Left ventricle myocardium superior (tissue), 1 donor: ENCODE results near the gene PCSK6. TPM values are rescaled to one million over a fixed set of nuclear protein-coding genes. Genes with fewer than 3 reads are reported as not detected.

ENCODE experiments used
- ATAC-seq: fragments of 200-7000 bp; cut with Tn5 transposase; one replicate; pipeline ENCODE4 v1.9.1; 2020; ENCODE audit warnings: mild to moderate bottlenecking, moderate library complexity
- DNase-seq: peaks from one replicate; pipeline ENCODE4 v3.0.0-alpha.2; 2020
- intact Hi-C: fragments of 100-400 bp; cut with micrococcal nuclease; formaldehyde crosslinking; loops from one replicate; pipeline ENCODE4 v1.11.0; 2022
- total RNA-seq: library from RNA; stranded (reverse); fragmentation: NEBNext Ultra II Directional; extraction: Animal tissue kit (Norgen Biotek cat#: 25700); gene quantifications from one replicate; pipeline ENCODE4 v1.2.1, GENCODE V29; 2021
- donor health status: DM: no; HTN: yes; CAD: no; lungs with severe emphysema.

The PCSK6 gene
- total RNA-seq, 1 donor from 2014 or later: 31.9 TPM

DNA sequence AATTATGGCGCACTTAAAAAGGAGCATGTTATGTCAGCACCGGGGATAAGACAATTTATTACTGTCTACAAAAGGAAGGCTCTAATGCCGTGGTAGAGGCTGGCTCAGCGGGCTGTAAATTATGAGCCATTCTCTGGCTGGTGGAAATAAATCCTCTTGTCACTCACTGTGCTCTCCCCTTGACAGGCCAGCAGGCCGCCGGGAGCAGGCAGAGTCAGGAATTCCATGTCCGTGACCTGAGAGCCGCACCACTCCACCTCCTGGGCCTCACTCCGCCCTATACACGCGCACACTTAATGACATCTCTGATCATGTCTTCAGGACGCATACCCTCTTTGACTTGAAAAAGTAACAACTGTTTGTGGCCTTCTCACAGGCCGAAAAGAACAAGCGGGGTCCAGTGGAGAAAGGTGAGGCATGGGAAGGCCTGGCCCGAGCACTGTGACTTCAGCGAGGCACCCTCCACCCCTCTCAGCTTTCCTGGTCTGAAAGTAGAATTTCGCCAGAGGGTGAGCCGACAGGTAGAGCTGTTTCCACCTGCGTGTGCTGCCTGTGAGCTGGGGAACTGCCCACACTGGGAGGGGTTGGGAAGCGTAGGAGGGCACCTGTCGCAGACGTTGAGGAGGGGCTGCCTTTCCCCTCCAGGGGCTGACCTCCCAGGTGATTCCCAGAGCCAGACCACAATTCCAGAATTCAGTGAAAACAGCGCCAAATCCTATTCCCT is 13.2 kb upstream of the PCSK6 start:
- ATAC-seq (no peak), DNase-seq (no peak)
- intact Hi-C loops: loop anchor here (10.0 kb wide), 1 partner anchor 198 kb away; no protein-coding TSS in a partner anchor

DNA sequence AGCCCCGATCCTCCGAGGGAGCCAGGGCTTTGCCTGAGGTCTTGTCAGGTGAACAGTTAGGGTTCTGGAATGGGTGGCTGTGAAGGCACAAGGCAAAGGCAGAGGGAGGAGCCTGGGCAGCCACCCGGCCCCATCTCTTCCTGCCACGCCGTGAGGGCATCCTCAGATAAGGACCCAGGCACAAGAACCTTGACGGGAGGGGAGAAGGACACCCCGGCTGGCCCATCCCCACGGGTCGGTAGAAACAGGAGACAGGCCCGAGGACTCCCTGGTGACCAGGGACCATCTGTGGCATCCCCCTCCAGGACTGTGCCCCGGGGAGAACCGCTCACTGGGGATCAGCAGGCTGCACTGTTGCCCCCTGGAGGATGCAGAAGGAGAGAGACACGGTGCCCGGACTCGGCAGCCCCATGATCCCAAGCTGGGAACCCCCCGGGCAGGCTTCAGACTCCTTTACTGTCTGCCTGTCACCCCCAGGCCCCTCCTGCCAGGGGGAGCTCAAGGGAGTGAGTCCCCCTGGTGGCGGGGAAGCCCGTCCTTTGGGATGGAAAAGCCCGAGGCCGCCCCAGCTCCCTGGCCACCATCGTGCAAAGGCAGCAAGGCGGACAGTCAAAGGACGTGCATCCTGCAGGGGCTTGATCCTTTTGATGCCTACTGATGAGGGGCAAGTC is 12.3 kb upstream of the PCSK6 start:
- intact Hi-C loops: loop anchor here (10.0 kb wide), 1 partner anchor 197 kb away; no protein-coding TSS in a partner anchor
- peak; percentile 68 for DNase-seq
- ATAC-seq: peak; percentile 56

DNA sequence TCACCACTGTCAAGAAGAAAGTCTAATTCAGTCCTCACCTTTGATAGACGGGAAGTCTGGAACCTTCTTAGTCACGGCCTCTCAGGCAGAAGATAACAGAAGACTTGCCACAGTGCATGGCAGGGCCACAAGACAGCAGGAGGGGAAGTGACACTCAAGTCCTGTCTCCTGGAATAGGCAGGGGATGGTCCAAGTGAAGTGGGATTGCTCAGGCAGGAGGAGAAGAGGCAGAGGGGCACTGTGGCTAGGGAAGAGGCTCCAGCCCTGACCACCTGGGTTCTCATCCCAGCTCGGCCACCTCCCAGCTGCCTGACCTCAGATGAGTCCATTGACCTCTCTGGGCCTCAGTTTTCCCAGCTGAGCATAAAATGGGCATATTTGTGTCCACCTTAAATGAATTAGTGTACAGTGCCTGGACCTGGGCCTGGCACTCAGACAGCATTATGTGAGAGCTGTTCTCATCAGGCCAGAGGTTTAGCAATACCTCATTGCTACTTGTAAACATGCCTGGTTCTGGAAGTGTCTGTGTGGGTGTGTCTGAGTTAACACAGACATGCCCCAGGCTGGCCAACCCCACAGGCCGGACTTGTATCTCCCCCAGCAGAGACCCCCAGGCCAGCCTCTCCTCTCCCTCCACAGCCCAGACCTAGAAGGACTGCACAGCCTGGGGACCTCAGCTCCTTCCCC is 11.5 kb upstream of the PCSK6 start:
- no peak for DNase-seq
- peak; percentile 30 for ATAC-seq
- intact Hi-C loops: loop anchor here (10.0 kb wide), 1 partner anchor 196 kb away; no protein-coding TSS in a partner anchor

DNA sequence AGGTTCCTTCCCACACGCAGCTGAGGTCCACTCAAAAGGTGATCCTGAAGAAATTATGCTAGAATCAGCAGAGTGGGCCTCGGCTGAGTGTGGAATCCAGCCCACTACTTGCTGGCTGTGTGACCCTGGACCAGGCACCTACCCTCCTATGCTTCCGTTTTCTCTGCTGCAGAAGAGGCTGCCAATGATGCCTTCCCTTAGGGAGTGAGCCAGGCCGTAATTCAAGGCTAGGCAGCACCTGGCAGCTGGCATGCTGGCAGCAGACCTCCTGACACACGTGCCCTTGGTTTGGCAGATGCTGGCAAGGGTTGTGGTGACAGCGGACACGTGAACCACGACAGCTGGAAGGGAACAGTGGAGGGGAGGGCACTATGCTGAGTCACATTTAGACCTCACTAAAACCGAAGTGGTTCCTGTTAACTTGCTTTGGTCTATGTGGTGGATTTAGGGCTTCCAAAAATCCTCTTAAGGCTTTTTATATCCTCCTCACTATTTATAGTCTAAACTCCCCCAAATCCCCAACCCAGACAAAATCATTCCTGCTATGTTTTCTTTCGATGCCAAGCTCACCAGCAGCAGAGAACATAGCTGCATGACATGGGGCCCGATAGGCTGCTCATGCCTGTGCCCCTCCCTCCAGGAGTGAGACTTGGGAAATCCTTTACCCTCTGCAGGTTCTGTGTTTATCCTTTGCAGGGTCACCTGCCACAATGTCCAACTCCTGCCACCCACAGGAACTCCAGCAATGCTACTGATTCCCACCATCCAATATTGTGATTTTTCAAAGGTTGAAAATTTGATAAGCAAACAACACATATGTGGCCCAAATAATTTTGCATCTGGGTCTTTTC is 10.6 kb upstream of the PCSK6 start:
- DNase-seq (peak; percentile 87), ATAC-seq (peak; percentile 88)
- intact Hi-C loops: loop anchor here (10.0 kb wide), 1 partner anchor 195 kb away; no protein-coding TSS in a partner anchor

DNA sequence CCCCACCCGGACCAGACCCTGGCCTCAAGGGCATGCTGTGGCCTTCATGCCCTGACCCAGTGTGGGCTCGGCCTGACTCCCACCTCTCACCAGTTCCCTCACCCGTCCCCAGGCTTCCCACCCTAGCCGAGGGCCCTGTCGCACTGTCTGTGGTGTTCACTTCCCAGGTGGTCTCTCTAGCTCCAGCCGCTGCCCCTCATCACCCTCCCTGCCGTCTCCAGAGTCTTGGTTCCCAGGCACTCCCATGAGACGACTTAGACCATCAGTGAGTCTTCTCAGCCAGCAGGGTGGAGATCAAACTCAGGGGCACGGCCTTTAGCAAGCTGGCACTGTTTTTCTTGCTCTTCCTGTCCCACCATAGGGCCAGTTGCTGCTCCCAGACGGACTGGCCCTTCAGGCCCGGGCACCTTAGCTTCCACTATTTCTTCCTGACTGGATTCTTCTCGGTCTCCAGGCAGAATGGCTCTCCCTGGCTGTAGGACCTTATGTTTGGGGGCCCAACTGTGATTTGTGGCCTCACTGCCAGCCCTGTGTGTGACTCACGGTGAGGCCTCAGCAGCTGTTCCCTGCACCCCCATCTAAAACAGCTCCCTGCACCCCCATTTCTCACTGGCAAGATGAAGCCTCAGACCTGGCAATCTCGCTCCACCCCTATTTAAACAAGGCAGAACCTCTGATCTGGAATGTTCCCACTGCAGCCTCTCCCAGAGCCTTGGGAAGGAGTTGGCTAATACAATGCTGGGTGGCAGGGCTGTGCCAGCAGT is 9.4 kb upstream of the PCSK6 start:
- ATAC-seq (no peak), DNase-seq (no peak)
- intact Hi-C loops: no loop called here

DNA sequence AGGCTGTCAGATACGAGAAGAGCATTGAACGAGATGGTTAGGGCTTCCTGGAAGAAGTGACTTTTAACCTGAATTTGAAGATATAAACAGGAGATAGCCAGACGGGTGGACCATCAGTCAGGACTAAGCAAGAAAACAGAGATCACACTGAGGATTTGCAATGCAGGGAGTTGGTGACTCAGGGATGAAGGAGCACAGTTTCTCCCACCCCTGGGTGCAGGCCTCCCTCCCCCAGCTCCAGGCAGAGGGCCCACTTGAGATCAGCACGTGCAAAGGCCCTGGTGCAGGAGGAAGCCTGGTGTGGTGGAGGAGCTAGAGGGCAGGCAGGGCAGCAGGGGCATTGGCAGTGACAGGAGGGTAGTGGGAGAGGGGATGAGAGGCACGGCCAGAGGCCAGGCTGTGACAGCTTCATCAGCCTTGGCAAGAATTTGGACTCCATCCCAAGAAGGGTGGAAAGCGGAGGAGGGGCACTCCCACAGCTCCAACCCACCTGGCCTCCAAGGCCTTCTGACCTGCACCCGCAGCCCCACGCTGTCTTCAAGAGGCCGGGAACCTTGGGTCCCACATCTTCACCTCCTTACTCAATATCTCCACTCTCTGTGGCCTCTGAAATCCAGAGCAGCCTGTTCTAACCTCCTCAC is 8.7 kb upstream of the PCSK6 start:
- no peak for ATAC-seq
- intact Hi-C loops: no loop called here
- DNase-seq: no peak

DNA sequence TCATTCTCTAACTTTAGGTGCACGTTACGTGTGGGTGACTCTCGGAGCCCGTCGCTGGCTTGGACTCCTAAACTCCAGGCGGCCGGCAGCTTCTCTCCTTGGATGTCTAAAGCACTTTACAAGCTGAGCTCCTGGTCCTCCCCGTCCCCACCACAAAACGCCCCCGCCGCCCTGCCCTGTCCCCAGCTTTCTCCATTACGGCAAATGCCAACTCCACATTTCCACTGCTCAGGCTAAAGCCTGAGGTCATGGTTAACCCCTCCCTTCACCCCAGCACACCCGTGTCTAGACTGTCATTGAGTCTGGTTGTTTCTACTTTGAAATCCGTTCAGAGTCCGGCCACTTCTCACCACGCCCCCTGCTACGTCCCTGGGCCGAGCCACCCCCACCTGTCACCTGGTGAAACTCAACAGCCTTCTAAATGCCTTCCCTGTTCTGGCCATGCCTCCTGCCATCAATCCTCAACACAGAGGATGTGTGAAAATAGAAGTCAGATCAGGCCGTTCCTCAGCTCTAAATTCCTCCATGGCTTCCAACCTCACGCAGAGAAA is 8.1 kb upstream of the PCSK6 start:
- DNase-seq (no peak), ATAC-seq (no peak)
- intact Hi-C loops: no loop called here

DNA sequence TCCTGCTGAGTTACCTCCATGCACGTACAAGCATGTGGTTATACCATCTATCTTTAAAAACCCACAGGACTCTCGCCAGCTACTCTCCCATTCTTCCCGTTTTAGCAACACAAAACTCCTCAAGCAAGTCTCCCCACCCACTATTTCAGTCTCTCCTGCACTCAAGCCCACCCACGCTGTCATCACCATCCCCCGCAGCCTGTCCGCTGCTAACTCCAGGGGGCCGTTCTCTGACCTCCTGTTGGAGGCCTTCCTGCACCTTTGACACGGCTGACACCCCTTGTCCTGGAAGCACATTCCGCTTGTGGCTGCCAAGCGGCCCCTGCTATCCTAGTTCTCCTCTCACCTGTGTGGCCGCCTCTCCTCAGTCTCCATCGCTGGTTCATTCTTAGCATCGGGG is 7.5 kb upstream of the PCSK6 start:
- intact Hi-C loops: no loop called here
- ATAC-seq: no peak
- DNase-seq: no peak

DNA sequence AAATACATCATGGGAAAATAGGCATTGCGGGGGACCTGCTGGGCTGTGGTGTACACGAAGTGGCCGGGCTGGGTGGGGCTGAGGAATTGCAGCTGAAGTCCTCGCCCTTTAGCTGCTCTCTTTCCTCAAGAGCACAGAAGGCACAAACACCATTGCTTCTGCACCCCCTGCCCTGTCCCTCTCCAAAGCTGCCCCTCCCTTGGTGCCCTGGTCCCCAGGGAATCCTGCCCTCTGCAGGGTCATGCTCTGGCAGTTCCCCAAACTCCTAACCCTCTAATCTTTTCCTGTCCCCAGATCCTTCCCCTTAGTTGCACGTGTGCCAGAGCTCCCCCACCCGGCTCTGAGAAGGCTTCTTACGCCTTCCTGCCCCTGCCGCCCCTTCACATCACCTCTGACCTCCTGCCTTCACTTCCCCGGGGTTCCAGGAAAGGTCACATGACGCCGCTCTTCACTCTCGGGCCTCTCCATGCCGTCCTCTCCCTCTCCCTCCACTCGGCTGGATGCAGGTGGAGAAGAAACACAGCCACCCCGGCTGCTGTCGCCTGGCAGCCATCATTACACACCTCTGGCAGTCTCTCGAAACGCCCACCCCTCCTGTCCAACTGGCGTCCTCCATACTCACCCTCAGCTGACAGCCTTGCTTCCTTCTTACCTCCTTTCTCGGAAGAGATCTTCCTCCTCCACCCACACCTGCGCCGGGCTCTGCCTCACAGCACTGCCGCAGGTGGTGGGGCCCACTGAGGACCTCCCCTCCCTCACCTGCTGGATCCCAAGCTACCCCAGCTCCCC is 6.9 kb upstream of the PCSK6 start:
- DNase-seq (no peak), ATAC-seq (no peak)
- intact Hi-C loops: no loop called here

DNA sequence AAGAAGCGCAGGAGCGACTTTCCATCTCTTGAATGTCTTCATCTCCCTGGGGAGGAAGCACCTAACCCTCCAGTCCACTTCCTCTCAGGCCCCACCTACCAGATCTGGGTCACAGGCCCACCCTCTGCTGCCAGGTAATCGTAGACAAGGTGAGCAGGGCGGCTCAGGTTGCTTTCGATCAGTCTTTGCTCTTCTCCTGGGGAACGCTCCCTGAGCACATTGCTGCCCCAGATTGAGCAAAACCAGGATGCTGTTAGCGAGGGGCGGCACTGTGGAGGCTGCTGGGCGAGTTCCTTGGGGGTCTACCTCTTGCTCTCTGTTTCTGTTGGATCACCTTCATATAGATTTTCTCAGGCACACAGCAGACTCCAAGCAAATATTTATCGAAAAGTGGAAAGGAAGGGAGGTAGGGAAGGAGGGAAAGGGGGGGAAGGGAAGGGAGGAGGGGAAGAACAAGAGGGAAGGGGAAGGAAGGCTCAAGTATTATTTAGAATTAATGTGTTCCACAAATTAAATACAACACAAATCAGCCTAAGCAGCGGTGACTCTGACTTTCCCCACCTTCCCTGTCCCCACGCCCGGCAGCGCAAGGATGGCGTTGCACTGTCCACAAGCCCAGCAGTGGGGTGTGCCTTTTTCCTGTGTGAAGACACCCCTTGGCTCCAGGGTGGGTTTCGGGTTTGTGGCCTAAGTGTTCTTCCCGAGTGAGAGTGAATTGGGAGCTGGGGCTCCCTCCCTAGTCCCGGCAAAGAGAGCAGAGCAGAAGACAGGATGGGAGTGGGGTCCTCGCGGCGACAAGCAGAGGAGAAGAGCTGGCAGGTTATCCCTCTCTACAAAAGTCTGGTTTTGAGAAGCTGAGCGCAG is 6.1 kb upstream of the PCSK6 start:
- ATAC-seq (no peak), DNase-seq (no peak)
- intact Hi-C loops: no loop called here

DNA sequence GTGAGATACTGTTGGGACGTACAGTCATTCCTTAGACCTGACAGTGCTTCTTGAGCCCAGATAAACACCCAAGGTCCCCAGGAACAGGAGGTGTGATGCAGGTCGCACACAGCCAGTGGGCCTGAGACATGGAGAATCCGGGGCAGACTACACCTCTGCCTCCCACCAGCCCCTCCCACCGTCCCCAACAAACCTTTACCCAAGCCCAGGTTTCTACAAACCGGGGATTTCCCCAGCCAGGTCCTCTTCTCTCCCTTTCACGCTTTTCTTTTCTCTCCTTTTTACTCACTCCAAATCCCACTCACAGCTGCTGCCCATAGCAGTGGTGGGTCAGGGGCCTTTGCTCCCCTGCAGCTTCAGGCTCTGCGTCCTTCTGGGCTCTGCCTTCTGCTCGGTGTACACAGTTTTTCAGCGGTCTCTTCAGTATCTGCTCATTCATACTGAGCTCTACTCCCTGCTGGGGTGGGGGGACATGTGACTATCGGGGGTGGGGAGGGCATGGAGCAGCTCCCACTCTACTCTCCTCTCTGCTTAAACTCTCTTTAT is 4.8 kb upstream of the PCSK6 start:
- ATAC-seq (no peak), DNase-seq (no peak)
- intact Hi-C loops: no loop called here

DNA sequence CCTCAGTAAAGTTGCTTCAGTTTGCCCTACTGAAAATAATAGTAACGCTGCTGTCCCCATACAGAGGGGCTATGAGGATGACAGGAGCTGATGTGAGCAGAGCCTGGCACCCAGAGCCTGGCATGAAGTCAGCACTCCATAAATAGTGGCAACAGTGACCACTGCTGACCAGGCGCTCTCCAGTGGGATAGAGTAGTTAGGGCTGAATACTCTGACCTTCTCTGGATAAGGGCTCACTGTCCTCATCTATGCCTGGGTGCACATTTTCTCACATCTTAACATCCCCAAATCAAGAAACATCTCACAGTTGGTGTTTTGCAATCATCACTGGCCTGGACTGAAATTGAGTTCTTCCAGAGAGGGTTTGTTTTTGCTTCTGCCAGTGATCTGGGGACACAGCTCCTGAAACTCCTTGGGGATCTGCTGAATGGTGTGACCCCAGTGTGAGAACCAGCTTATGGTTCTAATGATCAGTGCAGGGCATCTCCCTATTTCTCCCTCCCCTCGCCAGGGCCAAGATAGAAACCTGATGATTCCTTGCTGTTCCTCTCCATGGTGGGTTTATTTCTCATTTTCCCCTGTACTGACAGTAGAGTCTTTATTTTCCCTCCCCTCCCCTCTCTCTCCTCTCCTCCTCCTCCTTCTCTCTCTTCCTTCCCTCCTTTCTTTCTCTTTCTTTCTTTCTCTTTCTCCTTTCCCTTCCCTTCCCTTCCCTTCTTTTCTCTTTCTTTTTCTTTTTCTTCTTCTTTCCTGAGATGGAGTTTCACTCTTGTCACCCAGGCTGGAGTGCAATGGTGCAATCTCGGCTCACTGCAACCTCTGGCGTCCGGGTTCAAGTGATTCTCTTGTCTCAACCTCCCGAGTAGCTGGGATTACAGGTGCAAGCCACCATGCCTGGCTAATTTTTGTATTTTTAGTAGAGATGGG is 3.5 kb upstream of the PCSK6 start:
- intact Hi-C loops: no loop called here
- ATAC-seq (peak; percentile 17), DNase-seq (no peak)

DNA sequence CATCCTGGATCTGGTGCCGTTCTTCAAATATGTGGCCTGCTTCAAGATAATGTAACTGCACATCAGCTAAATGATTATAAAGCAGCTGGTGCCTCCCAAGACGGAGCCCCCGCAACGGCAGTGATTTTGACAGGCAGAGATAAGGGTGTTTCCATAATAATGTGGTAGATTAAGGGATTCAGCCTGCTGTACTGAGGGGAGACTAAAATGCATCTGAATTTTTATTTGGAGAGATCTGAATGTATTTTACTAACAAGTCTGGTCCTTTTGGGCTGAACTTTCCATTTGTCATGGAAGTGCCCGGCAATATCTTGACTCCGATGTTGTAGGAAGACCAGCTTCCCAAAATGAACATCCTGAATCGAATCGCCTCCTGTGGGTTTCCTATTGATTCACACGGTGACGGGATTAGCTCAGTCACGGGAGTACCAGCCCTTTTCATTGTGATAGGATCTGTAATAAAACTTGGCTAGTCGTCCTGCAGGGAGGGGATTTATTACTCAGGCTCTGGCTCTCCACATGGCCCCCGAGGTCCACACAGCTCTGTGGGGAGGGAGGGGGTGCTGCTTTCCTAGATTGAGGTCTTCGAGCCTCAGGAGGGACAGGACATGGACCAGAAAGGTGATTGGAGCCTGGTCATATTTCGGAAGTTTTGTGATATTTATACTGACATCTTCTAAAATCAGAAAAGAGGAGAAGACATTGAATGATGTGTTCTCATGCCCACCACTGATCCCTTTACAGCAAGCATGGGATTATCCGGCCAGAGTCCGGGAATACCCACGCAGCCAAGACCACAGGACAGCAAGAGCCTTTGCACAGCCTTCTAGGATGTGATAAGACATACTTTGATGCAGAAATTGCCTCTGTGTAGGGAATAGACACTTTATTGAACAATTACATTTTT is 2.5 kb upstream of the PCSK6 start:
- ATAC-seq (no peak), DNase-seq (no peak)
- intact Hi-C loops: no loop called here
